ENCODE results near the gene RYR2.

- TF ChIP-seq CTCF (IDR thresholded peaks at IDR 0.05) (no peak), POLR2A (IDR thresholded peaks at IDR 0.05) (no peak)
These were observed 363.9 kb downstream of the RYR2 start for GRCh38 chr1:237405912-237406311.

Data from heart left ventricle (tissue), 13 donors.